Measurements from ENCODE around the gene CFAP298.
"Not testable (repeated sequence)": the region's sequence is repeated elsewhere in the genome, so short reads cannot be mapped to it uniquely, and the experiment has no call there.

The CFAP298 gene, protein sequence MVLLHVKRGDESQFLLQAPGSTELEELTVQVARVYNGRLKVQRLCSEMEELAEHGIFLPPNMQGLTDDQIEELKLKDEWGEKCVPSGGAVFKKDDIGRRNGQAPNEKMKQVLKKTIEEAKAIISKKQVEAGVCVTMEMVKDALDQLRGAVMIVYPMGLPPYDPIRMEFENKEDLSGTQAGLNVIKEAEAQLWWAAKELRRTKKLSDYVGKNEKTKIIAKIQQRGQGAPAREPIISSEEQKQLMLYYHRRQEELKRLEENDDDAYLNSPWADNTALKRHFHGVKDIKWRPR

DNA sequence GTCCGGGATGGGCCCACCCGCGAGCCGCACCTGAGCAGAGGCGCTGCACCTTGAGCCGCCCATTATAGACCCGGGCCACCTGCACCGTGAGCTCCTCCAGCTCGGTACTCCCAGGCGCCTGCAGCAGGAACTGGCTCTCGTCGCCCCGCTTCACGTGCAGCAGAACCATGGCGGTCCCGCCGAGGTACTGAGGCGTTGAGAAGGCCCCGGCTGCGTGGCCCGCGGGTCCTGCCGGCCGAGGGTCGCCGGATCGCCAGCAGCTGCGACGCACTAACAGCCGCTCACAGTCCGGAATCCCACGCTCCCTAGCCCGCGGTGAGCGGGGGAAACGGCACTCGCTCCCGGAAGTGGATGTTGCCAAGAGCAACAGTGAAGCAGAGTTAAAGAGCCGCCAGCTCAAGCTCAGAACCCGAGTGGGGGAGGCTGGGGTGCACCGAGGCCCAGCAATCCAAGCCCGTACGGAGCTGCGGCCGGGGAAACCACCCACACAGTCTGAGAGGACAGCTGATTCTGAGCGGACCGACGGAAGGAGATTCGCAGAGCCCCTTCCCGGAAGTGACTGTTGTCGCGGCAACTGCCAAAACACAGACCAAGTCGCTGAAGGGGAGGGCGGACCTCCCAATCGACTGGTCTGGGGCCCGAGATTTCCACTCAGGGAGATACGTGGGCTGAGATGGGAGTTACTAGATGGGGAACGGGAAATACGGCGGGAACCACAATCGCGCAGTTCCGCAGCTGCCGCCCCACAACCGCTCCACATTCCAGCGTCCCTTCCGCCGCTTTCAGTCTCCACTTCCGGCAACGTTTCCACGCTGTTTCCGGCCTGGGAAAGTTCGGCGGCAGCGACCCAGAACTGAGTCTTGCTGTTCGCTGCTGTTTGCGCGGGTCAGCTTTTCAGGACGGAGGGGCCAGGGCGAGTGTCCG lies at the start of gene CFAP298:
Gene CFAP298, minus strand, starts transcription at position 303 of the 924 bp plus-strand sequence. Its CDS starts 134 bp downstream, at position 169.
- peak; percentile 58 to 63 for DNase-seq (ENCODE audit: low read depth in 2 of 2)

DNA sequence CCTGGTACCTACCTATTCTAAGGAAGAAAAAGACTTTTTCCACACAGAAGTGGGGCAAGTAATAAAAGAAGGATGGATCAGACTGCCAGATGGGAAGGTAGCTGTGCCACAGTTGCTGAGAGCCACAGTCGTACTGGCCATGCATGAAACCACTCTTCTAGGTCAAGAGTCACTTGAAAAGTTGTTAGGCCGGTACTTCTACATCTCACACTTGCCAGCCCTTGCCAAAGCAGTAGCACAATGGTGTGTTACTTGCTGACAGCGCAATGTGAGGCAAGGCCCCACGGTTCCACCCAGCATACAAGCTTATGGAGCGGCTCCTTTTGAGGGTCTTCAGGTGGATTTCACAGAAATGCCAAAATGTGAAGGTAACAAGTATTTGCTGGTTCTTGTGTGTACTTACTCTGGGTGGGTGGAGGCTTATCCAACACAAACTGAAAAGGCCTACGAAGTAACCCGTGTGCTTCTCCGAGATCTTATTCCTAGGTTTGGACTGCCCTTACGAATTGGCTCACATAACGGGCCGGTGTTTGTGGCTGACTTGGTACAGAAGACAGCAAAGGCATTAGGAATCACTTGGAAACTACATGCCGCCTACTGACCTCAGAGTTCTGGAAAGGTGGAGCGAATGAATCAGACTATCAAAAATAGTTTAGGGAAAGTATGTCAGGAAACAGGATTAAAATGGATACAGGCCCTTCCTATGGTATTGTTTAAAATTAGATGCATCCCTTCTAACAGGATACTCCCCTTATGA lies 49.0 kb upstream of the CFAP298 start:
- DNase-seq (ENCODE audit: low read depth in 2 of 2): not testable (repeated sequence)

DNA sequence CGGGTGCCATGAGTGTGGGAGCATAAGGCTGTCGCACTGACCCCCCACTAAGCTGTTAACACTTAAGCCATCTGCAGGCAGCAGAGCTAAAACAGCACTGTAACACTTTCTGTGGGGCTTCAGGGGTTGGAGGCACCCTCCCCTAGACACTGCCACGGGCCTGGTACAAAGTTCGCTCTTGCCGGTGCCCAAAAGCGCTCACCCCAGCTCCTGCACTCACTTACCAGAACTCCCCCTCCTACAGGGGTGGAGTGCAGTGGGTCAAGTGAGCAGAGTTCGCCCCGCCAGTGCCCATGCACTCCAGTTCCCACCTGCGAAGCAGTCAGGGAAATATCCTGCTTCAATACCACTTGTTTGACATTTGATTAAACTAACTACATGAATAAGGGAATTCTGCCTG lies 46.3 kb upstream of the CFAP298 start:
- DNase-seq (ENCODE audit: low read depth in 2 of 2): no peak

DNA sequence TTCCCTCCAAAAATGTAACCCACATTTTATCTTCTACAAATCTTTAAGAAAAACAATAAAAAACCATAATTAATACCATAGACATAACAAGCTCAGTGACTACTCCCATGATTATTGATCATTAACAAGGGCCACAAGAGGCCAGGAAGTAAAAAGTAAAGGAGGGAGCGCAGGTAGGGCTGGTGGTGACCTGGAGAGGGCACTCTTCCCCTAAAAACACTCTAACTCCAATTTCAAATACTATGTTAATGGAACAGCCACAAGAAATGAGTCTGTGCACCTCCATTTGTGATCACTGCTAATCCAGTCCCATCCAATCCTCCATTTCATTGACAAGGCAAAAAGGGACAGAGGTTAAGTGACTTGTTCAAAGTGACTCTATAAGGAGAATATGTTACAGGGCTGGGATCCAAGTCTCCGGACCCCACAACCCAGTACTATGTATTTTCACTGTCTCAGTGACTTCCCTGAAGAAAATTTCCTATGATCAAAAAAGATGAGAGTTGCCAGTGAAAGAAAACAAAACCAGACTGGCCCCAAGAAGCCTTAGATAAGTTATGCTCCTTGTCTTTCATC lies 41.2 kb upstream of the CFAP298 start:
- no peak for DNase-seq (ENCODE audit: low read depth in 2 of 2)

DNA sequence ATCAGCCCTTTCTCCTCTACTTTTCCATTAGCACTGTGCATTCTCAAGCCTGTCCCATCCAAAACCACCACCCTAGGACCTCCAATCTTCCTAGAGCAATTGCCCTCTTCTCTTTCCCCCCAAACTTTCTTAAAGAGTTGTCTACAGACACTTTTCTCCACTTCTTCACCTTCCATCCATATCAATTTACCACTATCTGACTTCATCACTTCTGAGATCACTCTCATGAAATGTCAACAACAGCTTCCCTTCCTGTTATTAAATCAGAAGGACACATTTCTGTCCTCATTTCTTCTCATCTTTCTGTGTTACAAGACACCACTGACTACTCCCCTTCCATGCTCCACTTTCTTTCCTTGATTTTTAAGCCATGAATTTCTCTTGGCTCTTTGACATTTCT lies 36.0 kb upstream of the CFAP298 start:
- DNase-seq (ENCODE audit: low read depth in 2 of 2): no peak

DNA sequence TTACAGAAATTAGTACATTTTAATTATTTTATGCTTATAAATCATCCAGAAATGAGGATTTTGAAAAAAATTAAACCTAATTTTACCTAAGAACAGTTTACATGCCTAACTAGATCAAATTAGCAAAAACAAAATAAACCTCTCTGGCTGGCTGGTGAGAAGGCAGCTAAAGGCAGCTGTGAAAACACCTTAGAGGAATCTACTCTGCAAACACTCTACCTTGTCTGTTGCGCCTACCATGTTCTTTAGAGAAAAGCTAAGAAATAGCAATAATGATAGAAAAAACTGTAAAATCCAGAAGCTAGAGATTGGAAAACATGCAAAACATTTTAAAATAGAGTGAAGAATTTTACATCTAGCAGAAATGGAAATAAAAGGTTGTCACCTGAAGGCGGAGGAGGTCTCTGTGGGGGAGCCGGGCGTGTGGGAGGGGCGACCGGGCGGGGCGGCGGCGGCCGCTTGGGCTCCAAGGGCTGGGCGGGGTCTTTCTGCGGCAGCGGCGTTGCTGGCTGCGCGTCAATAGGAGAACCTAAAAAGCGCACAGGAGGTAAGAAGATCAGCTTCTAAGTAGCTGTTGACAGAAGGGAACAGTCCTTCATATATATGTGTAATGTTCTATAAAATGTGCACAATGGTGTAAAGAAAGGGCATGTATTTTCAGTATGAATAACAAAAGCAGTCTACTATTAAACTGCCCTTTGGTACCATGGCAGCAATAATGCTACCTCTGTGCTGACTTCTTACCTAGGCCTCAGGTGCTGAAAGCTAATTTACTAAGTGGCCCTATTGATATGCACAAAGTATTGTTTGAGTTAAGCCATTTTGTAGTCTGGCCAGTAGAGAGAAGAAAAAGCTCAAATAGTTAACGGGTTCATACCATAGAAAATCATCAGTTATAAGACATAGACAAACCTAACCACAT lies 33.3 kb upstream of the CFAP298 start:
- DNase-seq (ENCODE audit: low read depth in 2 of 2): no peak

DNA sequence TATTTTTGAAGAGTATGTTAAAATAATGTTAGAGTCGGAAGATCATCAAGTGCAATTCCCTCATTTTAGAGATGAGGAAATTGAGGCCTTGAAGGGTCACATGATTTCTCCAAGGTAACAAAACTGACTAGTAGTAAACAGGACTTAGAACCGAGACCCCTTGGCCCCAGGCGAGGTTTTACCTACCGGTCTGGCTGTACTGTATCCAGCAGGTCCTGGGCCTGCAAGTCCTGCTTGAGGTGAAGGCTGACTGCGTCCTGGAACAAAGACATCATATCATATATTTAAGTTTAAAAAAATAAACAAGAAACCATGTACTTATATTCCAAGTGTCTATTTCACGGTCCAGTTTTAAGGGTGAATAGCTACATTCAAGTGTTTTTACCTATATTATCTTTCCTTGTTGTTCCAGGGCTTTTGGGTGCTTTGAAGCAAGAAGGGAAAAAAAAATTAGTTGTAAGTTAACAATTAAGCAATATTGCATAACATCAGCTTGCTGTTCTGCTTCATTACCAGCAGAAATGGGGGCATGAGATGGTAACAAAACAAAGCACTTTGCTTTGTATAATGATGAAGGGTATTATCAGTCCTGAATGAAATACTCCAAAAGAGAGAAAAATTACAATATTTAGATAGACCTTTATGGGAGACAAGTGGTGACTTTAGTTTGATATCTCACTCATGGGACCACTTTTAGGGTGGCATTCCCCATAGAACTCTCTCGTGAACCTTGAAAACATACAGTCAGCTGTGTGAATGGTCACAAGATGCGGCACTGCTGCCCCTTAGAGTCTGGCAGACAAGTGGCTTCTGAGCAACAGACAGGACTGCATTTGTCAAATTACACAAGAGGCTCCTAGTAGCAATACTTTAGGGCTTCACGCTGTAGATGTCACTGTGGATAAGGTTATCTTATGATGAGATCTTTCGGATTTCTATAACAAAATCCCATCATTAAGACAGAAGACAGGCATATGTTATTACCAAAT lies 29.8 kb upstream of the CFAP298 start:
- DNase-seq (ENCODE audit: low read depth in 2 of 2): no peak

DNA sequence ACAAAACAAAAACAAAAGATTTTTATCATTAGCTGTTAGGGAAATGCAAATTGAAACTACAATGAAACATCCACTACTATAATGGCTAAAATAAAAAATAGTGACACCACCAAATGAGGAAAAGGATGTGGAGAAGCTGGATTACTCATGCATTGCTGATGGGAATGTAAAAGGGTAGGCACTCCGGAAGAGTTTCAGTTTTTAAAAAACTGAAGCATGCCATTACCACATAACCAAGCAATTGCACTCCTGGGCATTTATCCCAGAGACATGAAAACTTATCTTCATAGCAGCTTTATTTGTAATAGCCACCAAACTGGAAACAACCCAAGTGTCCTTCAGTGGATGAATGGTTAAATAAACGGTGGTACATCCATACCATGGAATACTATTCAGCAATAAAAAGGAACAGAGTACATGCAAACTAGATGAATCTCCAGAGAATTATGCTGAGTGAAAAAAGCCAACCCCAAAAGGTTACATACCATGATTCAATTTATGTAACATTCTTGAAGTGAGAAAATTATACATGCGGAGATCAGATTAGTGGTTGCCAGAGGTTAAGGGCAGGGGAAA lies 14.5 kb upstream of the CFAP298 start:
- DNase-seq (ENCODE audit: low read depth in 2 of 2): no peak

DNA sequence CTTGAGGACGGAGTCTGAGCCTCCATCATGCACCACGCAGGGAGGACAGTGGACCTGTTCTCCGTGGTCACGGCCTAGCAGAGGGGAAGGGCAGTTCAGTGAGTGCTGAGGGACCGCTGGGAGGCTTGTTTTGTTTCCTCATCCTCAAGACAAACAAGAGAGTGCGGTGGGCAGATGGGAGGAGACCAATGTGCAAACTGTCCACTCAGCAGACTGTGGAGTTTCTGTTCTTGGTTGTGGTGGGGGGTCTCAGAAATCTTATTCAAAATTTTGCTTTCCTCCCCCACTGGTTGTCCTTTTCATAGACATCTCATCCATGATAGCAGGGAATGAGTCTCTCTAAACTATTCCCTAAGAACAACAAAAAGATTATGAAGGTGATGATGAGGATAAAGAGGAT lies 6.0 kb upstream of the CFAP298 start:
- DNase-seq (ENCODE audit: low read depth in 2 of 2): not testable (repeated sequence)

DNA sequence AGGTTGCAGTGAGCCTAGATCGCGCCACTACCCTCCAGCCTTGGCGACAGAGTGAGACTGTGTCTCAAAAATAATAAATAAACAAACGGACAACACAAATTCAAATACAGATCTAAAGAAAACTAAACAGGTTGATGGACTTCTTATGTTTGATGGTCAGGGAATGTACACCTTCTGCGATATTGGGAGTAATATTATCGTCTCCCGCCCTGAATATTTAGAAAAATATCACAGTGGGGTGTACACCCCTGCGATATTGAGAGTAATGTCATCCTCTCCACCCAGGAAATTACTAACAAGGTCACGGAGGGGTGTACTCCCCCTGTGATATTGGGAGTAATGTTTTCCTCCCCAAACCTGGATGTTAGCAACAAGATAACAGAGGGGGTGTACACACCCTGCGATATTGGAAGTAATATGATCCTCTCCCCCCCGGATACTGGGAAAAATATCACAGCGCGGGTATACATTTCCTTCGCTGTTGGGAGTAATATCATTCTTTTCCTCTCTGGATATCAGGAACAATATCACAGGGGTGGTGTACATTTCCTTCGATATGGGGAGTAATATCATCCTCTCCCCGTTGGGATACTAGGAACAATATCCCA lies 1.4 kb upstream of the CFAP298 start:
- DNase-seq (ENCODE audit: low read depth in 2 of 2): no peak

DNA sequence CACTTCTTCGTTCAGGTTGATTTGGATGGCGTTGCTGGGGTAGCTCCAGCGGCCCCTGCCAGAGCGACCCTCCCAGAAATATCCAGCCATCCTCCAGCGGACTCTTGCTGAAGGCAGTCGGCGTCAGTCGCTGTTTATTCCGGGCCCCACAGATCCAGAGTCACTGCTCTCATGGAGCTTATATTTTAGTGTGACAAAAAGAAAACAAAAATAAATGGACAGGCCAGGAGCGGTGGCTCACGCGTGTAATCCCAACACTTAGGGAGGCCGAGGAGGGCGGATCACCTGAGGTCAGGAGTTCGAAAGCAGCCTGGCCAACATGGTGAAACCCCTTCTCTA lies 791 bp upstream of the CFAP298 start:
- DNase-seq (ENCODE audit: low read depth in 2 of 2): no peak

DNA sequence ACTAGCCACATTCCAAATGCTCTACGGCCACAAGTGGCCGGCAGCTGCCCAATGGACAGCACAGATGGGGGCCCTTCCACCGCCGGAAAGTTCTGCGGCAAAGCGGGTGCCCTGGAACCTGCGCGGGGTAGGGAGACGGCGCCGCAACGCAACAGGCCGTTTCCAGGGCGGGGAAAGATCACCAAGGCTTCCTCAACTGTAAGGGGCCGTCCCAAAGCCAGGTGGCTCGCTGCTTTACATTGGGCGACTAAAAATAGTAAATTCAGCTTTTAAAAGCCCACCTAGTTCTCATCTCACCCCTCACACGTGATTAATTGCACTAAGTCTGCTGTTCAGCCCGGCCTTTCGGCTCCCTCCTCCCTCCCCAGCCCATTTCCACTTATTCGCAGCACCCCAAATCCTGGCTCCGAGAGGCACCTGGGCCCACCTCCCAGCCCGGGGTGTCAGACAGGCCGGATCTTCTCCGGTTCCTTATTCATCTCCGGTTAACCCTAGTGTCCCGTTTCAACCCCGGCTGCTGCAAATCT lies 643 bp downstream of the CFAP298 start:
- no peak for DNase-seq (ENCODE audit: low read depth in 2 of 2)

DNA sequence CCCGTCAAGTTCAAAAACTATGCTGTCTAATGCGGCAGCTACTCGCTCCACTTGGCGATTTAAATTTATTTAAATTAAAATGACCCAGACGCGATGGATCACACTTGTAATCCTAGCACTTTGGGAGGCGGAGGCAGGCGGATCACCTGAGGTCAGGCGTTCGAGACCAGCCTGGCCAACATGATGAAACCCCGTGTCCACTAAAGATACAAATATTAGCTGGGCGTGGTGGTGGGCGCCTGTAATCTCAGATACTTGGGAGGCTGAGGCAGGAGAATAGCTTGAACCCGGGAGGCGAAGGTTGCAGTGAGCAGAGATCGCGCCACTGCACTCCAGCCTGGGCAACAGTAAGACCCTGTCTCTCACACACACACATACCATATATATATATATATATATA lies 1.2 kb downstream of the CFAP298 start:
- not testable (repeated sequence) for DNase-seq (ENCODE audit: low read depth in 2 of 2)

DNA sequence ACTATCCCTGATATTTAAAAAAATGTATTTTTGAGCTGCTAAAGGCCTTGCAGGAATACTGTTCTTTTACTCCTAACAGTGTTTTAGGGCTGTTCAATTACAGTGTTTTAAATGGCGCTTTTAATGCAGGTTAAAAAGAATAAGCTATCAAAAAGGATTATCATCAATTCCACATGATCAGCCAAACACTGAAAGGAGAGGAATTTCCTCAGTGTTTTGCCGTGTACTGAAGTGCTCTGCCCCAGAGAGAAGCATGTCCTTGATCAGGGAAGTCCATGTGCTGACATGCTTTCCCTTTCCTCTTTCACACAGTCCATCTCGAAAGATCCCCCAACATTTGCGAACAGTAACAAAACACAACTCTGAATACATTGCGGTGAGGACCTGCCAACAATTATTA lies 3.3 kb downstream of the CFAP298 start:
- DNase-seq (ENCODE audit: low read depth in 2 of 2): no peak

DNA sequence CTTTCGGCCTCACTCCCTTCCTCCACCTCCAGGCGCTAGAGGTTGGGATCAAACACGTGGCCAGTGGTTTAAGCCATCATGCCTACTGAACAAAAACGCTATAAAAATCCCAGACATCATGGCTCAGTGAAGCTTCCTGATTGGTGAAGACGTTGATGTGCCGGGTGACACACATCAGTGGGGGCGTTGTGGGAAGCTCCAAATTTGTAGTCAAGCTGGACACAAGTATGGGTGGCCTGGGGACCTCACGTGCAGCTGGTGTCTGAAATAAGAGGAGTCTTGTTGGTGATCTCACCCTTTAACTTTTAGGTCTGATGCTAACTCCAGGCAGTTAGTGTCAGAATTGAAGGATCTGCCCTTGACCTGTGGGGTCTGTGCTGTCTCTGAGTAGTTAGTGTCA lies 6.7 kb downstream of the CFAP298 start:
- no peak for DNase-seq (ENCODE audit: low read depth in 2 of 2)

DNA sequence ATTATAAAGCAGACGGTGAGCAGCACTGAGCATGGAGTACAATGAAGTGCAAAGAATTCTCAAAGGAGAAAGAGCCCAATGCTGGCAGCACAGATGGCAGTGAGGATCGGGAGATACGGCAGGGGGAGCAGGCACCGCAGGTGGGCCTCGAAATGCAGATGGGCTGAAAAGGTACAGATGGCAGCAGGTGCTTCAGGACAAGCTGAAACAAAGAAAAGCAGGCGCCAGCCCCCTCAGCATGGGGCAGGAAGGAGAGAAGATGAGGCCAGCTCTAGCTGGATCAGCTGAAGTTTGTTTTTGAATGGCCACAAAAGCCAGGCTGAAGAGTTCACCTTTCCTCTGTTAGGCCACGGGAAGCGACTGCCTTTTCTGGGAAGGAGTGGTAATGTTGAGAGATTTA lies 7.7 kb downstream of the CFAP298 start:
- no peak for DNase-seq (ENCODE audit: low read depth in 2 of 2)

DNA sequence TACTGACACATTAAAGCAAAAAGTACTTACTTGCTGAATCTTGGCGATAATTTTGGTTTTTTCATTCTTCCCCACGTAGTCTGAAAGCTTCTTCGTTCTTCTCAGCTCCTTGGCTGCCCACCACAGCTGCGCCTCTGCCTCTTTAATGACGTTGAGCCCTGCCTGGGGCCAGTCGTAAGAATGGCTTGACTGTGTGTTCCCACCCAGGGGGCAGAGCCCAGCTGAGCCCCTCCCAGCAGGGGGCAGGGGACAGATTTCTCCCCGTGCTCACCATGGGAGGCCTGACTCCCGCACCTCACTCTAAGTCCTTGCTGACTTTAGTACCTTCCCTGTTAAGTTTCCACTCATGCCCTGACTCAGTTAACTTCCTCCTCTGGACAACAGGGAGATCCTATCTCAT lies 9.0 kb downstream of the CFAP298 start:
- no peak for DNase-seq (ENCODE audit: low read depth in 2 of 2)

DNA sequence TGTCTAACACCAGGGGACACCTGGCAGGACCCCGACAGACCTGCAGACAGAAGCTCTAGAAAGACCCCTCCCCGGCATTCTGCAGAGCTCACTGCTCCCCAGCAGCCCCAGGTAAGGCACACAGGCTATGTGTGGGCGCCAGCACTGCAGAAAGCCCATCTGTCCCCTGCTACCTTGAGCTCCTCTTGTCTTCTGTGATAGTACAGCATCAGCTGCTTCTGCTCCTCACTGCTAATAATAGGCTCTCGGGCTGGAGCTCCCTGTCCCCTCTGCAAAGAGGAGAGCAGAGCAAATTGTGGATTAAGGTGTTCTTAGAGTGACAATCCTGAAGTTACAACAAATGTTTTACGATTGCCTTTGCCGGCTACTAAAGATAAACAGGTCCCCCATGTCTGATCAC lies 10.1 kb downstream of the CFAP298 start:
- no peak for DNase-seq (ENCODE audit: low read depth in 2 of 2)

DNA sequence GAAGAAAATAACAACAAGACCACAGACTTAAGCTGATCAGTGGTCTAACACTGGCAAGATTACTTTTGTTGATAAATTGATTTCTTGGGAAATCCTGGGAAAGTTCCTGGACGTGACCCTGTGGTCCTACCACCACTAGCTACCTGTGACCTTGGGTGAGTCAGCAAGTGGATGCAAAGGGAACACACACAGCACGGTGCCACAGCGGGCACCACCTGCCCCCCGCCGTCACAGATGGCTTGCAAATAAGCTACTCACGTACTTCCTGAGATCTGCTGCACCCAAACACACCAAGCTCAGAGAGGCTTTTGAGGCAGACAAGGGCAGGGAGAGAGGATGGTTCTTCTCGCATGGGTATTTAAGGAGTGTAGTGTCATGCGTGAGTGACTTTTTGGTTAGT lies 12.7 kb downstream of the CFAP298 start:
- DNase-seq (ENCODE audit: low read depth in 2 of 2): no peak

All from stimulated activated CD4-positive, alpha-beta T cell treated with anti-CD3 and anti-CD28 coated beads, Interleukin-1b, Interleukin-23, amount 100 ng/mL, for 1 hour (primary cell).